HepG2 (cell line): ENCODE data around the gene ZNF189. TPM values are rescaled to one million over a fixed set of nuclear protein-coding genes. Genes with fewer than 3 reads are reported as not detected.
A peak's percentile ranks its signal among the peaks of the same experiment; 100 is the strongest.

Experiments used
- DMAP1 ChIP-seq: IDR thresholded peaks from 2 replicates; pipeline ENCODE4 v1.6.1; 2016
- KLF13 ChIP-seq: sonication (generic); formaldehyde crosslinking; IDR thresholded peaks from 2 replicates; pipeline ENCODE4 v1.4.0; 2020; ENCODE audit warnings: mild to moderate bottlenecking, missing genetic modification reagents
- MXD4 ChIP-seq: IDR thresholded peaks from 2 replicates; pipeline ENCODE4 v1.6.1; 2016; ENCODE audit warnings: mild to moderate bottlenecking, missing biosample characterization, missing genetic modification reagents
- NCOA2 ChIP-seq: sonication (generic); formaldehyde crosslinking; IDR thresholded peaks from 2 replicates; pipeline ENCODE4 v1.8.0; 2022; ENCODE audit warnings: inconsistent platforms
- NCOA5 ChIP-seq: sonication (generic); formaldehyde crosslinking; IDR thresholded peaks from 2 replicates; pipeline ENCODE4 v1.4.0; 2020; ENCODE audit warnings: missing genetic modification reagents
- NFATC3 ChIP-seq: sonication (generic); formaldehyde crosslinking; IDR thresholded peaks from 2 replicates; pipeline ENCODE4 v1.5.1; 2020; ENCODE audit warnings: mild to moderate bottlenecking, missing genetic modification reagents
- SNAPC4 ChIP-seq: sonication (generic); formaldehyde crosslinking; IDR thresholded peaks from 2 replicates; pipeline ENCODE4 v1.4.0; 2020; ENCODE audit warnings: mild to moderate bottlenecking, missing genetic modification reagents
- SP140L ChIP-seq: sonication (generic); formaldehyde crosslinking; IDR thresholded peaks from 2 replicates; pipeline ENCODE4 v1.4.0; 2020; ENCODE audit warnings: missing genetic modification reagents, borderline replicate concordance
- ZBTB3 ChIP-seq: sonication (generic); formaldehyde crosslinking; IDR thresholded peaks from 2 replicates; pipeline ENCODE4 v1.4.0; 2020; ENCODE audit warnings: low read depth, mild to moderate bottlenecking, moderate library complexity, missing genetic modification reagents, borderline replicate concordance
- ZNF207 ChIP-seq: fragments of 450-650 bp; IDR thresholded peaks from 2 replicates; pipeline ENCODE4 v1.6.1; 2016; ENCODE audit warnings: antibody characterized with exemption, borderline replicate concordance
- ZNF264 ChIP-seq: sonication (generic); formaldehyde crosslinking; IDR thresholded peaks from 2 replicates; pipeline ENCODE4 v1.4.0; 2020; ENCODE audit warnings: missing genetic modification reagents
- ZNF503 ChIP-seq: sonication (generic); formaldehyde crosslinking; IDR thresholded peaks from 2 replicates; pipeline ENCODE4 v1.4.0; 2020; ENCODE audit warnings: missing genetic modification reagents
- ZNF574 ChIP-seq: sonication (generic); formaldehyde crosslinking; IDR thresholded peaks from 2 replicates; pipeline ENCODE4 v1.4.0; 2020; ENCODE audit warnings: missing genetic modification reagents
- ZSCAN20 ChIP-seq: sonication (generic); formaldehyde crosslinking; IDR thresholded peaks from 2 replicates; pipeline ENCODE4 v1.4.0; 2020; ENCODE audit warnings: missing genetic modification reagents, mild to moderate bottlenecking, borderline replicate concordance
- polyA plus RNA-seq, 8 experiments: library from polyadenylated mRNA; depleted of rRNA in 3 of 8; stranded (reverse) in 7 of 8; unstranded in 1 of 8; fragments of >200 nt; fragmentation: Illumina TruSeq in 4 of 8; extraction: Trizol in 4 of 8; gene quantifications; 2 replicates each; pipeline versions ENCODE4 v1.2.1 to v1.2.3, GENCODE V29; 2011 to 2016; ENCODE audit warnings: low read depth in 4 of 8, missing spikeins in 1 of 8, mixed read lengths in 1 of 8; ENCODE audit not compliant: insufficient read depth in 1 of 8
- total RNA-seq, 5 experiments: library from RNA; depleted of rRNA; stranded (reverse); fragments of >200 nt; fragmentation: Illumina TruSeq; extraction: Trizol; gene quantifications; 2 replicates each; pipeline ENCODE4 v1.2.3, GENCODE V29; 2016; ENCODE audit warnings: low read depth in 1 of 5
- TF ChIP-seq, protein P1 (sequence below): sonication (generic); formaldehyde crosslinking; IDR thresholded peaks from 2 replicates; pipeline ENCODE4 v1.4.0; 2020; ENCODE audit warnings: low read depth, missing genetic modification reagents
- TF ChIP-seq, protein P2 (sequence below): sonication (generic); formaldehyde crosslinking; IDR thresholded peaks from 2 replicates; pipeline ENCODE4 v1.5.1; 2020; ENCODE audit warnings: mild to moderate bottlenecking, missing genetic modification reagents, moderate library complexity

The ZNF189 gene
- total and polyA plus RNA-seq, 2 of the 13 experiments (the other 11 are each of a cell fraction or from before 2014, with no cell fraction given), result 8.4 to 50.0 TPM

DNA sequence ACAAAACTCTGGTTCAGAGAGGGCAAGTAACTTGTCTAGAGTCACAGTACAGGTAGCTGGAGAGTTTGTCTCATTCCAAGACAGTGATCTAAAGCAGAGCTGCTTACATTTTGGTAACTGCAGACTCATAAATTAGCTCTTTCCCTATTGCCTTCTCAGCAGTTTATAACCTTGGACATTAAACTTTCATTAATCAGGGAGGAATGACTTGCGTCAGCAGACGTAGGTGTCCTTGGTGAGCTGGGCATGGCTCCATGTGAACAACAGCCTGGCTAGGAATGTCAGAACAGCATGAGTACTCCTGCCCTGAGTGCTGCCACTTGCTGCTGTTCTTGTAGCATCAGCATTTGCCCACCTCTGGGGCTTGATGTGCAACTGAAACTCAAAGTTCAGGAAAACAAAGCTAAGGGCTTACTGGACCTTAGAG is 39.2 kb downstream of the ZNF189 start (continued):
- TF ChIP-seq ZSCAN20 (CRISPR knock-in tag) (no peak), MXD4 (no peak), SNAPC4 (CRISPR knock-in tag) (no peak), ZNF207 (no peak), DMAP1 (CRISPR knock-in tag) (no peak), NCOA5 (no peak), ZNF264 (CRISPR knock-in tag) (no peak), NFATC3 (CRISPR knock-in tag) (no peak), SP140L (CRISPR knock-in tag) (no peak), NCOA2 (CRISPR knock-in tag) (peak; percentile 64), ZNF574 (peak; percentile 29; the same call in 1 of the 2 replicates), KLF13 (CRISPR knock-in tag) (no peak), ZBTB3 (no peak), ZNF503 (CRISPR knock-in tag) (no peak)
- TF ChIP-seq, protein P1, sequence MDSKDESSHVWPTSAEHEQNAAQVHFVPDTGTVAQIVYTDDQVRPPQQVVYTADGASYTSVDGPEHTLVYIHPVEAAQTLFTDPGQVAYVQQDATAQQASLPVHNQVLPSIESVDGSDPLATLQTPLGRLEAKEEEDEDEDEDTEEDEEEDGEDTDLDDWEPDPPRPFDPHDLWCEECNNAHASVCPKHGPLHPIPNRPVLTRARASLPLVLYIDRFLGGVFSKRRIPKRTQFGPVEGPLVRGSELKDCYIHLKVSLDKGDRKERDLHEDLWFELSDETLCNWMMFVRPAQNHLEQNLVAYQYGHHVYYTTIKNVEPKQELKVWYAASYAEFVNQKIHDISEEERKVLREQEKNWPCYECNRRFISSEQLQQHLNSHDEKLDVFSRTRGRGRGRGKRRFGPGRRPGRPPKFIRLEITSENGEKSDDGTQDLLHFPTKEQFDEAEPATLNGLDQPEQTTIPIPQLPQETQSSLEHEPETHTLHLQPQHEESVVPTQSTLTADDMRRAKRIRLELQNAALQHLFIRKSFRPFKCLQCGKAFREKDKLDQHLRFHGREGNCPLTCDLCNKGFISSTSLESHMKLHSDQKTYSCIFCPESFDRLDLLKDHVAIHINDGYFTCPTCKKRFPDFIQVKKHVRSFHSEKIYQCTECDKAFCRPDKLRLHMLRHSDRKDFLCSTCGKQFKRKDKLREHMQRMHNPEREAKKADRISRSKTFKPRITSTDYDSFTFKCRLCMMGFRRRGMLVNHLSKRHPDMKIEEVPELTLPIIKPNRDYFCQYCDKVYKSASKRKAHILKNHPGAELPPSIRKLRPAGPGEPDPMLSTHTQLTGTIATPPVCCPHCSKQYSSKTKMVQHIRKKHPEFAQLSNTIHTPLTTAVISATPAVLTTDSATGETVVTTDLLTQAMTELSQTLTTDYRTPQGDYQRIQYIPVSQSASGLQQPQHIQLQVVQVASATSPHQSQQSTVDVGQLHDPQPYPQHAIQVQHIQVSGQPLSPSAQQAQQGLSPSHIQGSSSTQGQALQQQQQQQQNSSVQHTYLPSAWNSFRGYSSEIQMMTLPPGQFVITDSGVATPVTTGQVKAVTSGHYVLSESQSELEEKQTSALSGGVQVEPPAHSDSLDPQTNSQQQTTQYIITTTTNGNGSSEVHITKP (CRISPR knock-in tag), result no peak
- TF ChIP-seq, protein P2, sequence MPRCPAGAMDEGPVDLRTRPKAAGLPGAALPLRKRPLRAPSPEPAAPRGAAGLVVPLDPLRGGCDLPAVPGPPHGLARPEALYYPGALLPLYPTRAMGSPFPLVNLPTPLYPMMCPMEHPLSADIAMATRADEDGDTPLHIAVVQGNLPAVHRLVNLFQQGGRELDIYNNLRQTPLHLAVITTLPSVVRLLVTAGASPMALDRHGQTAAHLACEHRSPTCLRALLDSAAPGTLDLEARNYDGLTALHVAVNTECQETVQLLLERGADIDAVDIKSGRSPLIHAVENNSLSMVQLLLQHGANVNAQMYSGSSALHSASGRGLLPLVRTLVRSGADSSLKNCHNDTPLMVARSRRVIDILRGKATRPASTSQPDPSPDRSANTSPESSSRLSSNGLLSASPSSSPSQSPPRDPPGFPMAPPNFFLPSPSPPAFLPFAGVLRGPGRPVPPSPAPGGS (CRISPR knock-in tag), result peak; percentile 55; the same call in 1 of the 2 replicates
